K562 (cell line): ENCODE data around the gene KATNAL2.

Experiments
- NFIX ChIP-seq: fragments of 250-450 bp; sonication (Bioruptor Pico); IDR thresholded peaks from 2 replicates; pipeline ENCODE4 v1.4.0; 2020; ENCODE audit warnings: low read depth, mild to moderate bottlenecking, moderate library complexity
- PCBP2 ChIP-seq: fragments of 200-400 bp; formaldehyde crosslinking; IDR thresholded peaks from 2 replicates; pipeline ENCODE4 v1.6.1; 2018; ENCODE audit warnings: low read length, low read depth, mild to moderate bottlenecking, moderate library complexity; ENCODE audit not compliant: poor library complexity, severe bottlenecking
- ZNF589 ChIP-seq: fragments of 200-800 bp; sonication (Bioruptor generic); IDR thresholded peaks from 2 replicates; pipeline ENCODE4 v1.6.1; 2016; ENCODE audit warnings: low read depth, missing genetic modification characterization, missing compliant biosample characterization

DNA sequence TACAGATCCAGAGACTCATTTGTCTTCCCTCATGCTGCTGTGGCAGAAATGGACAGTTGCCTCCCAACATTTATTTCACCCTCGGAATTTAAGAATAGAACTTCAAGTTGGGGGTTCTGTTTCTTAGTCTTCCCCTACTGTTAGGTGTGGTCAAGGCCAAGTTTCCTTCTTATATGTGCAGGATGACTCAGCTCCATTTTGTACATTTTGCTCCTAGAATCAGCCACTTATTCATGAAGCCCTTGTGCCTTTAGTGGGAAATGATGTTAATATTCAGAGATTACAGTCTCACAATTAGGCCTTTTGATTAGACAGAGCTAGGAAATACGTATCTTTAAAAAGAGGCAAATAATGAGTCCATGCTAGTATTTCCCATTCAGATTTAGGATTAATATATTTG is 164.2 kb downstream of the KATNAL2 start:
- TF ChIP-seq NFIX (no peak), PCBP2 (no peak), ZNF589 (CRISPR knock-in tag) (no peak)
